Epithelial cell of proximal tubule (primary cell): Measurements from ENCODE around the gene GNB1. TPM values are rescaled to one million over a fixed set of nuclear protein-coding genes. Genes with fewer than 3 reads are reported as not detected.

Source experiments
- DNase-seq: peaks from one replicate; pipeline ENCODE4 v3.0.0-alpha.2; 2011; ENCODE audit warnings: low read depth
- H3K4me3 ChIP-seq: 2 replicates; pipeline ENCODE4 v1.5.1; 2011; ENCODE audit warnings: low read depth, mild to moderate bottlenecking, low read length
- CTCF ChIP-seq: conservative IDR thresholded peaks from 2 replicates; pipeline ENCODE4 v1.5.1; 2012; ENCODE audit warnings: low read depth, mild to moderate bottlenecking, low read length
- total RNA-seq: library from RNA; depleted of rRNA; stranded (reverse); fragments of >200 nt; gene quantifications from 2 replicates; pipeline ENCODE4 v1.2.3, GENCODE V29; 2015

The GNB1 gene
- total RNA-seq, 1 donor from 2014 or later: 200 TPM

GRCh38 chr1:1757422-1758058, 133.3 kb downstream of the GNB1 start:
- no peak for TF ChIP-seq CTCF
- DNase-seq: no peak
- no peak overlapping the region for H3K4me3 ChIP-seq

- no peak for DNase-seq
- no peak for TF ChIP-seq CTCF
- H3K4me3 ChIP-seq: no peak overlapping the region
Observed at GRCh38 chr1:1756661-1757421, 134.0 kb downstream of the GNB1 start.

GRCh38 chr1:1755852-1756251, 135.0 kb downstream of the GNB1 start:
- TF ChIP-seq CTCF: no peak
- H3K4me3 ChIP-seq: no peak overlapping the region
- no peak for DNase-seq

GRCh38 chr1:1755426-1755825, 135.5 kb downstream of the GNB1 start:
- H3K4me3 ChIP-seq: no peak overlapping the region
- TF ChIP-seq CTCF: no peak
- DNase-seq: no peak

GRCh38 chr1:1754051-1754815, 136.7 kb downstream of the GNB1 start:
- no peak for DNase-seq
- no peak overlapping the region for H3K4me3 ChIP-seq
- TF ChIP-seq CTCF: no peak

GRCh38 chr1:1753607-1754005, 137.3 kb downstream of the GNB1 start:
- H3K4me3 ChIP-seq: no peak overlapping the region
- no peak for TF ChIP-seq CTCF
- DNase-seq: no peak
